Body of pancreas (tissue), 4 donors: ENCODE results near the gene SPNS1. TPM values are rescaled to one million over a fixed set of nuclear protein-coding genes. Genes with fewer than 3 reads are reported as not detected.

Experiments
- ATAC-seq: fragments of 150-250 bp; one replicate; pipeline ENCODE4 v1.9.1; 2016
- DNase-seq, 4 donors: peaks; one replicate each; pipeline ENCODE4 v3.0.0-alpha.2; 2019
- H3K27ac ChIP-seq, 4 donors: fragments of 200-600 bp; sonication (generic); 1 replicate in 3 of 4; 2 replicates in 1 of 4; pipeline versions ENCODE4 v1.5.1 to v1.6.1; 2016 to 2019; ENCODE audit warnings: mild to moderate bottlenecking in 1 of 4, mixed read lengths in 1 of 4, moderate library complexity in 1 of 4
- H3K27me3 ChIP-seq, 2 donors: fragments of 200-600 bp; sonication (generic); one replicate each; pipeline ENCODE4 v1.6.0; 2016; ENCODE audit warnings: mild to moderate bottlenecking in 1 of 2
- H3K36me3 ChIP-seq, 2 donors: fragments of 200-600 bp; sonication (generic); replicated peaks in 1 of 2; 2 replicates each; pipeline ENCODE4 v1.5.1; 2016; ENCODE audit warnings: low read depth in 2 of 2; ENCODE audit not compliant: insufficient read depth in 1 of 2
- H3K4me1 ChIP-seq: fragments of 200-600 bp; sonication (generic); one replicate; pipeline ENCODE4 v1.6.0; 2016
- H3K4me3 ChIP-seq, 2 donors: fragments of 200-600 bp; sonication (generic); 1 replicate in 1 of 2; 2 replicates in 1 of 2; pipeline ENCODE4 v1.5.1; 2016 to 2019
- H3K9me3 ChIP-seq, 3 donors: fragments of 200-600 bp; sonication (generic); 1 replicate in 2 of 3; 2 replicates in 1 of 3; pipeline ENCODE4 v1.5.1; 2016
- POLR2A ChIP-seq, 3 donors: fragments of 450-650 bp; IDR thresholded peaks; one replicate each; pipeline ENCODE4 v1.6.1; 2016; ENCODE audit warnings: antibody characterized with exemption in 3 of 3, mild to moderate bottlenecking in 2 of 3
- WGBS, 2 donors: methylation state at CpG; one replicate each; pipeline ENCODE4 v1.1.5; 2017; 5-methylcytosine and 5-hydroxymethylcytosine counted together
- intact Hi-C: fragments of 100-400 bp; cut with DNase I; formaldehyde crosslinking; loops from one replicate; pipeline ENCODE4 v1.15.1; 2023
- total RNA-seq, 2 donors: library from RNA; depleted of rRNA; stranded (reverse); fragments of >200 nt; gene quantifications; one replicate each; pipeline ENCODE4 v1.1.0, GENCODE V29; 2016
- TF ChIP-seq, protein P1 (sequence below), 7 experiments: fragments of 450-650 bp in 4 of 7; fragments of 200-600 bp in 3 of 7; sonication (generic) in 3 of 7; IDR thresholded peaks; one replicate each; pipeline ENCODE4 v1.5.1; 2016 to 2019; ENCODE audit warnings: antibody characterized with exemption in 7 of 7

The SPNS1 gene
- total RNA-seq, 2 donors from 2014 or later = 11.2 to 23.1 TPM

DNA sequence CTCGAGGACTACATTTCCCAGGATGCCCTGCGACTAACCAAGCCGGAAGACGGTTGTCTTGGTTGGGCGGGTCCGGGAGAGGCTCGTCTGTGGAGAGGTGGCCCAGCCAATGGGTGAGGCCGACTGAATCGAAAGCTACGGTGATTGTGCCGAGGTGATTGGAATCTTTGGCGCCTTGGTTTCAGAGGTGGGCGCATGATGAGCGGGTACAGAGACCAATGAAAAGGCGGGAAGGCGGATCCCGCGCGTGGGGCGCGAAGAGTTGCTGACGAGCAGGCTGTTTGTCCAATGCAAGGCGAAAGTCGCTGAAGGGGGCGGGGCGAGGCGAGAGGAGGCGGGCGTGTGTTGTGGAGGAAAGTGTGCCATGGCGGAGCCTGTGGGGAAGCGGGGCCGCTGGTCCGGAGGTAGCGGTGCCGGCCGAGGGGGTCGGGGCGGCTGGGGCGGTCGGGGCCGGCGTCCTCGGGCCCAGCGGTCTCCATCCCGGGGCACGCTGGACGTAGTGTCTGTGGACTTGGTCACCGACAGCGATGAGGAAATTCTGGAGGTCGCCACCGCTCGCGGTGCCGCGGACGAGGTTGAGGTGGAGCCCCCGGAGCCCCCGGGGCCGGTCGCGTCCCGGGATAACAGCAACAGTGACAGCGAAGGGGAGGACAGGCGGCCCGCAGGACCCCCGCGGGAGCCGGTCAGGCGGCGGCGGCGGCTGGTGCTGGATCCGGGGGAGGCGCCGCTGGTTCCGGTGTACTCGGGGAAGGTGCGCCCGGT lies 23.7 kb upstream of the SPNS1 start, which contains the start of gene NFATC2IP:
Gene NFATC2IP, plus strand, starts transcription at position 290 of the 762 bp plus-strand sequence. Its CDS starts 75 bp downstream, at position 365.
- Histone ChIP-seq H3K27me3 (no peaks in the 10 kb centered on the region), H3K27ac (peak within 1 kb of the TSS; percentile 65 to 86 (median 80)), H3K36me3 (peaks cover 0 to 5% of the 10 kb centered on the region in 2 donors), H3K4me3 (peak within 1 kb of the TSS; percentile 78 to 88), H3K9me3 (no peaks in the 10 kb centered on the region), H3K4me1 (peaks cover 19% of the 10 kb centered on the region)
- intact Hi-C loops = no loop called here
- DNase-seq (peak; percentile 99 to 100 (median 99)), ATAC-seq (peak; percentile 99)
- 0 to 1% methylated on average over 23 to 54 of the region's 79 CpGs for WGBS, 2 donors
- TF ChIP-seq, protein P1, sequence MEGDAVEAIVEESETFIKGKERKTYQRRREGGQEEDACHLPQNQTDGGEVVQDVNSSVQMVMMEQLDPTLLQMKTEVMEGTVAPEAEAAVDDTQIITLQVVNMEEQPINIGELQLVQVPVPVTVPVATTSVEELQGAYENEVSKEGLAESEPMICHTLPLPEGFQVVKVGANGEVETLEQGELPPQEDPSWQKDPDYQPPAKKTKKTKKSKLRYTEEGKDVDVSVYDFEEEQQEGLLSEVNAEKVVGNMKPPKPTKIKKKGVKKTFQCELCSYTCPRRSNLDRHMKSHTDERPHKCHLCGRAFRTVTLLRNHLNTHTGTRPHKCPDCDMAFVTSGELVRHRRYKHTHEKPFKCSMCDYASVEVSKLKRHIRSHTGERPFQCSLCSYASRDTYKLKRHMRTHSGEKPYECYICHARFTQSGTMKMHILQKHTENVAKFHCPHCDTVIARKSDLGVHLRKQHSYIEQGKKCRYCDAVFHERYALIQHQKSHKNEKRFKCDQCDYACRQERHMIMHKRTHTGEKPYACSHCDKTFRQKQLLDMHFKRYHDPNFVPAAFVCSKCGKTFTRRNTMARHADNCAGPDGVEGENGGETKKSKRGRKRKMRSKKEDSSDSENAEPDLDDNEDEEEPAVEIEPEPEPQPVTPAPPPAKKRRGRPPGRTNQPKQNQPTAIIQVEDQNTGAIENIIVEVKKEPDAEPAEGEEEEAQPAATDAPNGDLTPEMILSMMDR (IDR thresholded peaks at IDR 0.05) = no peak
- peak in 2 of 3 donors; percentile 55 to 59 for TF ChIP-seq POLR2A (IDR thresholded peaks at IDR 0.05)

DNA sequence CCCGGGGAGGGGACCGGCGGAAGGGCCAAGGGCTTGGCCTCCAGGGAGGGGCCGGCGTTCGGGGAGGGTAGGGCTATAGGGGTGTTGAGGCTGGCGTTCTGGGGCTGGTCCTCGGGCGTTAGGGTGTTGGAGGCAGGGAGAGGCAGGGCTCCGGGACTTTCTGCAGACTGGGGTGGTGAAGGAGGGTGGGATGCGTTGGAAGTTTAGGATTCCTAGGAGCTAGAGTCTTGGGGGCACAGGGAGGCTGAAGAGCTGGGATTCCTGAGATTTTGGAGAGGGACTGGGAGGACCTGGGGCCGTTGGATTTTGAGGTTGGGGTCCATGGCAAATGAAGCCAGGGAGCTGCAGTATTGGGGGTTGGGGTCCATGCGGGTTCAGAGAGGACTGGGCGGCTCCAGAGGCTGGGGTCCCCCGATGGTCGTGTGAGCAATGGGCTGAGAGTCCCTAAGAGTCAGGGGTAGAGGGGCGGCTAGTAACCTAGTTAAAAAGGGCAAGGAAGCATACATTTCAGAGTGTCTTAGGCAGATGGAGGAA lies 23.1 kb upstream of the SPNS1 start:
- Histone ChIP-seq H3K4me3 (peak overlapping the region; percentile 78 to 88), H3K9me3 (no peaks in the 10 kb centered on the region), H3K4me1 (peaks cover 17% of the 10 kb centered on the region), H3K27ac (peak overlapping the region in 3 of 4 donors; percentile 60 to 86 (median 79)), H3K27me3 (no peaks in the 10 kb centered on the region), H3K36me3 (peaks cover 0 to 6% of the 10 kb centered on the region in 2 donors)
- no peak for TF ChIP-seq POLR2A (IDR thresholded peaks at IDR 0.05)
- TF ChIP-seq, protein P1 (IDR thresholded peaks at IDR 0.05) = no peak
- no peak for ATAC-seq
- 2% methylated on average over 16 to 17 of the region's 17 CpGs for whole genome bisulfite sequencing, 2 donors
- intact Hi-C loops = no loop called here
- DNase-seq = no peak

DNA sequence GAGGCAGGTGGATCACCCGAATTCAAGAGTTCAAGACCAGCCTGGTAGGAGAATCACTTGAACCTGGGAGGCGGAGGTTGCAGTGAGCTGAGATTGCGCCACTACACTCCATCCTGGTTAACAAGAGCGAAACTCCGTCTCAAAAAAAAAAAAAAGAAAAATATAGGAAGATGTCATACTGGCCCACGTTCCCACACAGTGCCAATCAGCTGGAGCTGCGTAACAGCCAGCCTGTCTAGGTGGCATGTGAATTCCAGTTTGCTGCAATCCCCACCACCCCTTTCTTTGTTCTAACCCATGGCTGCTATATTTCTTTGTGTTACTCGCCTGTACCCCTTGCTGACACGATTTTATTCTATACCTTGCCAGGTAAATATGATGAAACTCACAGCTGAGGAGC lies 16.4 kb upstream of the SPNS1 start:
- ATAC-seq (no peak), DNase-seq (no peak)
- intact Hi-C loops = no loop called here
- TF ChIP-seq, protein P1 (IDR thresholded peaks at IDR 0.05) = no peak
- no peak for TF ChIP-seq POLR2A (IDR thresholded peaks at IDR 0.05)
- no peak overlapping the region for H3K27ac ChIP-seq
- H3K27me3 ChIP-seq = no peaks in the 10 kb centered on the region
- H3K4me1 ChIP-seq = no peaks in the 10 kb centered on the region
- no peak overlapping the region for H3K4me3 ChIP-seq
- H3K9me3 ChIP-seq = no peaks in the 10 kb centered on the region
- 92 to 93% methylated on average over 9 of the region's 9 CpGs for WGBS, 2 donors
- peaks cover 0 to 9% of the 10 kb centered on the region in 2 donors for H3K36me3 ChIP-seq

DNA sequence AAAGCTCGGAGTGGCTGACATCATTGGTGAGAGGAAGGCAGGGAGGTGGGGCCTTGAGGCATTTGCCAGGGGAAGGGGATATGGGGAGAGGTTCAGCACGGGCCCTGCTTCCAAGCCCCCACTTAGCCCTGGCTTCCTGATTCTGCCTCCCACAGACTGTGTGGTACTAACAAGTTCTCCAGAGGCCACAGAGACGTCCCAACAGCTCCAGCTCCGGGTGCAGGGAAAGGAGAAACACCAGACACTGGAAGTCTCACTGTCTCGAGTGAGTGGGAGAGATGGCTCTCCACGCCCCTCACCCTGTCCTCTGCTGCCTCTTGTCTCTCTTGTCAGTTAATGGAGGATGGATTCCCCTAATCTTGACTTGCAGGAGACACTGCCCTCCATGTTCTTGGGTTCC lies 15.7 kb upstream of the SPNS1 start:
- no peak for ATAC-seq
- TF ChIP-seq, protein P1 (IDR thresholded peaks at IDR 0.05) = no peak
- TF ChIP-seq POLR2A (IDR thresholded peaks at IDR 0.05) = no peak
- no peaks in the 10 kb centered on the region for H3K9me3 ChIP-seq
- no peak overlapping the region for H3K27ac ChIP-seq
- intact Hi-C loops = no loop called here
- peaks cover 0 to 9% of the 10 kb centered on the region in 2 donors for H3K36me3 ChIP-seq
- DNase-seq = no peak
- no peaks in the 10 kb centered on the region for H3K4me1 ChIP-seq
- 79 to 92% methylated on average over 4 to 6 of the region's 6 CpGs for WGBS, 2 donors
- no peaks in the 10 kb centered on the region for H3K27me3 ChIP-seq
- no peak overlapping the region for H3K4me3 ChIP-seq
